ENCODE results near the gene CXCL6. TPM values are rescaled to one million over a fixed set of nuclear protein-coding genes. Genes with fewer than 3 reads are reported as not detected.

The CXCL6 gene
- total and polyA plus RNA-seq, 2 experiments from 2014 or later: 4.4 to 6.0 TPM

DNA sequence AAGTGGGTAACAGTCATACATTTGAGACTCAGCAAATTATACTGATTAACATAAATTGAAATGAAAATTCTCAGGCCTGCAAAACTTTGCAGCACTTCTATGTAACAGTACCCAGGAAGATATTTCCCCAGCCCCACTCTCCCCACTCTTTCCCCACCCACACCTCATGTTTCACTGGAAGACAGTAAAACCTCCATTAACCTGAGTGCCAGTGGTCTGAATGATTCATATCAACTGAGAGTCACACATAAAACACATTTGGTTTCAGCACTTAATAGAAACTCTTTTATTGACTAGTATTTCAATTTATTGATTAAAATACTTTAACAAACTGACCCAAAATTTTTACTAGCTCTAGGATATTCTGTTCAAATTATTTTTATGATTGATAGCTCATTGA is 6.9 kb downstream of the CXCL6 start:
- Histone ChIP-seq H3K9me2 (replicated peaks; ENCODE audit: insufficient read depth) (no peaks in the 10 kb centered on the region), H2AFZ (no peak overlapping the region), H3K79me2 (no peaks in the 10 kb centered on the region), H3K4me2 (no peak overlapping the region), H3K9me3 (ENCODE audit: low read depth) (no peaks in the 10 kb centered on the region), H3K4me3 (no peak overlapping the region), H3K27ac (no peak overlapping the region), H3K27me3 (peaks cover 22% of the 10 kb centered on the region), H3K4me1 (ENCODE audit: insufficient read depth) (no peaks in the 10 kb centered on the region), H4K20me1 (ENCODE audit: insufficient read depth, poor library complexity, severe bottlenecking) (no peaks in the 10 kb centered on the region), H3K36me3 (replicated peaks; ENCODE audit: insufficient read depth, low read depth) (no peaks in the 10 kb centered on the region)
- TF ChIP-seq EZH2phosphoT487 (IDR thresholded peaks at IDR 0.05; ENCODE audit: low read depth, severe bottlenecking, unreplicated experiment): no peak
- TF ChIP-seq CTCF (IDR thresholded peaks at IDR 0.05; ENCODE audit: poor library complexity): no peak
- no peak for TF ChIP-seq EZH2 (IDR thresholded peaks at IDR 0.05; ENCODE audit: borderline replicate concordance)
- no peak for DNase-seq (ENCODE audit: low spot score)

DNA sequence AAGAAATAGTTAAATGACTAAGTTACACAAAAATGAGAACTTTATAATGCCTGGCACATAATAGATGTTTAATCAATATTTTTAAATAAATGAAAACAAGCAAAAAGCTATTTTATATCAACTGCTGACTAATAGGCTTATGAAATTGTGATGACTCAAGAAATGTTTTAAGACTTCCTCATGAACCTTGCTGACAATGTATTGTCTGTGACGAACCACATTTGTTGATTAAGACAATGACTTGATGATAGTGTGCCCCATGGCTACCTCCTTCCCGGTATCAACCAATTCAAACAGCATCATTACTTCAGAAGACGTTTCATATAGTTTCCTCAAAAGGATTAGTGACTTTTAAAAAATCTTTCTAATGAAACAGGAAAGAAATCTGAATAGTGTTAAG is 7.9 kb downstream of the CXCL6 start:
- H3K4me3 ChIP-seq: no peak overlapping the region
- peaks cover 12% of the 10 kb centered on the region for H3K27me3 ChIP-seq
- H3K4me2 ChIP-seq: no peak overlapping the region
- WGBS (ENCODE audit: low lambda C conversion rate, missing lambda C conversion rate): 62% methylated on average over 3 of the region's 3 CpGs
- H3K9me3 ChIP-seq (ENCODE audit: low read depth): no peaks in the 10 kb centered on the region
- DNase-seq (ENCODE audit: low spot score): no peak
- H2AFZ ChIP-seq: no peak overlapping the region
- TF ChIP-seq CTCF (IDR thresholded peaks at IDR 0.05; ENCODE audit: poor library complexity) (no peak), EZH2phosphoT487 (IDR thresholded peaks at IDR 0.05; ENCODE audit: low read depth, severe bottlenecking, unreplicated experiment) (no peak), EZH2 (IDR thresholded peaks at IDR 0.05; ENCODE audit: borderline replicate concordance) (no peak)
- no peaks in the 10 kb centered on the region for H4K20me1 ChIP-seq (ENCODE audit: insufficient read depth, poor library complexity, severe bottlenecking)
- no peak overlapping the region for H3K27ac ChIP-seq
- no peaks in the 10 kb centered on the region for H3K9me2 ChIP-seq (replicated peaks; ENCODE audit: insufficient read depth)
- H3K36me3 ChIP-seq (replicated peaks; ENCODE audit: insufficient read depth, low read depth): no peaks in the 10 kb centered on the region
- no peaks in the 10 kb centered on the region for H3K79me2 ChIP-seq
- no peaks in the 10 kb centered on the region for H3K4me1 ChIP-seq (ENCODE audit: insufficient read depth)

DNA sequence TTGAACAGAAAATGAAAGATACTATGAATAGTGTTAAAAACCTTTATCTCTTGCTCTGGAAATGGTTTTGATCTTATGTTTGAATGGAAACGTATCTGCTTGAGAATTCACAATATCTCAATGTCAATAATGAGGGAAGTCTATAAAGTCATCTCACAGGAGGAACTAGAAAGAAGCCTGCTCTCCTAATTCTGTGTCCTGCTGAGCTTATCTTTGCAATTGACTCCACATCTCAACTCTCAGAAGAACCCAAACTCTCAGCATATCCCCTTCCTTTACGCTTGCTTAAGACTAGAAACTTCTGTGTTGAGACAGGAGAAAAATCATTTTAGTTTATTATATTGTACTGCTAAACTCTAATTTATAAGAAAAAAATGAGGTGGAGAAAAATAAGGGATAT is 8.3 kb downstream of the CXCL6 start:
- Histone ChIP-seq H3K4me2 (no peak overlapping the region), H3K4me1 (ENCODE audit: insufficient read depth) (no peaks in the 10 kb centered on the region), H3K4me3 (no peak overlapping the region), H3K27ac (no peak overlapping the region), H3K79me2 (no peaks in the 10 kb centered on the region), H2AFZ (no peak overlapping the region), H3K36me3 (replicated peaks; ENCODE audit: insufficient read depth, low read depth) (no peaks in the 10 kb centered on the region), H3K9me2 (replicated peaks; ENCODE audit: insufficient read depth) (no peaks in the 10 kb centered on the region), H4K20me1 (ENCODE audit: insufficient read depth, poor library complexity, severe bottlenecking) (no peaks in the 10 kb centered on the region), H3K9me3 (ENCODE audit: low read depth) (no peaks in the 10 kb centered on the region), H3K27me3 (peaks cover 9% of the 10 kb centered on the region)
- TF ChIP-seq EZH2phosphoT487 (IDR thresholded peaks at IDR 0.05; ENCODE audit: low read depth, severe bottlenecking, unreplicated experiment) (no peak), EZH2 (IDR thresholded peaks at IDR 0.05; ENCODE audit: borderline replicate concordance) (no peak), CTCF (IDR thresholded peaks at IDR 0.05; ENCODE audit: poor library complexity) (no peak)
- no peak for DNase-seq (ENCODE audit: low spot score)
- WGBS (ENCODE audit: low lambda C conversion rate, missing lambda C conversion rate): 43% methylated on average over 2 of the region's 2 CpGs

All from hepatocyte (in vitro differentiated cells).